AG09309 (cell line): ENCODE results near the gene SLC10A7.

Experiments
- DNase-seq: peaks from one replicate; pipeline ENCODE4 v3.0.0-alpha.2; 2010; ENCODE audit warnings: low read depth
- H3K4me3 ChIP-seq: 2 replicates; pipeline ENCODE4 v1.5.1; 2011; ENCODE audit warnings: mild to moderate bottlenecking, low read depth, low read length, moderate library complexity; ENCODE audit not compliant: control insufficient read depth
- TF ChIP-seq, protein P1 (sequence below): IDR thresholded peaks from 2 replicates; pipeline ENCODE4 v1.5.1; 2011; ENCODE audit warnings: mild to moderate bottlenecking, low read depth, low read length, inconsistent platforms; ENCODE audit not compliant: insufficient read depth, control insufficient read depth; ENCODE audit errors: missing control alignments

SLC10A7 gene

DNA sequence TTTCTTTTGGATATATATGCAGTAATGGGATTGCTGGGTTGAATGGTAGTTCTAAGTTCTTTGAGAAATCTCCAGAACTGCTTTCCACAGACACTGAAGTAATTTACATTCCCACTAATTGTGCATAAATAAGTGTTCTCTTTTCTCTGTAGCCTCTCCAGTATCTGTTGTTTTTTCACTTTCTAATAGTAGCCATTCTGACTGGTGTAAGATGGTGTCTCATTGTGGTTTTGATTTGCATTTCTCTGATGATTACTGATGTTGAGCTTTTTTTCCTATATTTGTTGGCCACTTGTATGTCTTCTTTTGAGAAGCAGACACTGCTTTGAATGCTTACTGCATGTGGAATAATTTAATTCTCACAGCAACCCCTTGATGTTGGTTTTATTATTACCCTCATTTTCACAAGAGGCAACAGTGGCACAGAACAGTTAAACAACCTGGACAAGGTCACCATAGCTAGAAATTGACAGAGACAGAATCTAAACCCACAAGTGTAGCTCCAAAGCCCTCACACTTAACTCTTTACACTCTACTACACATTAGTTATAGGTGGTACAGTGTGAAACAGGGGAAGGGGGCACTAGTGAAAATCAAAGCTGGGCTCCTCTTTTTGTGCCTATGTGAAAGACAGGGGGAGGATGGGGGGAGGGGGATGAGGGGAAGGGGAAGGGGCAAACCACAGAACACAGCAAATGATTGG lies 211.3 kb downstream of the SLC10A7 start:
- no peak overlapping the region for H3K4me3 ChIP-seq
- DNase-seq = no peak
- TF ChIP-seq, protein P1, sequence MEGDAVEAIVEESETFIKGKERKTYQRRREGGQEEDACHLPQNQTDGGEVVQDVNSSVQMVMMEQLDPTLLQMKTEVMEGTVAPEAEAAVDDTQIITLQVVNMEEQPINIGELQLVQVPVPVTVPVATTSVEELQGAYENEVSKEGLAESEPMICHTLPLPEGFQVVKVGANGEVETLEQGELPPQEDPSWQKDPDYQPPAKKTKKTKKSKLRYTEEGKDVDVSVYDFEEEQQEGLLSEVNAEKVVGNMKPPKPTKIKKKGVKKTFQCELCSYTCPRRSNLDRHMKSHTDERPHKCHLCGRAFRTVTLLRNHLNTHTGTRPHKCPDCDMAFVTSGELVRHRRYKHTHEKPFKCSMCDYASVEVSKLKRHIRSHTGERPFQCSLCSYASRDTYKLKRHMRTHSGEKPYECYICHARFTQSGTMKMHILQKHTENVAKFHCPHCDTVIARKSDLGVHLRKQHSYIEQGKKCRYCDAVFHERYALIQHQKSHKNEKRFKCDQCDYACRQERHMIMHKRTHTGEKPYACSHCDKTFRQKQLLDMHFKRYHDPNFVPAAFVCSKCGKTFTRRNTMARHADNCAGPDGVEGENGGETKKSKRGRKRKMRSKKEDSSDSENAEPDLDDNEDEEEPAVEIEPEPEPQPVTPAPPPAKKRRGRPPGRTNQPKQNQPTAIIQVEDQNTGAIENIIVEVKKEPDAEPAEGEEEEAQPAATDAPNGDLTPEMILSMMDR = no peak

DNA sequence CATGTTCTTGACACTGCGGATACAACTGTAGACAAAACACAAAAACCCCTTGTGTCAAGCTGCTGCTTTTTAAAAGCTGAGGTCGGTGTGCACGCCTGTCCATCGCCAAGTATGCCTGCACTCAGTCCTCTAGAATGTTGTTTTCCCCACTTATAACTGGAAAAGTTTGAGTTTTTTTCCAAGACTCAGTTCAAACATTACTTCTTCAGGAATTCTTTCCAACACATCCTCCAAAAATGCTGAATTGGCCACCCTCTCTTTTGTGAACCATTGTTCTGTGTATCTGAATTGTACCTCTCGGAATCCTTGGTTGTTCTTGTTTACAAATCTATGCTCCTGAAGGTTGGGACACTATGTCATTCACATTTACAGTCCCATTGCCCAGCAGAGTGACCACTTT lies 212.8 kb downstream of the SLC10A7 start:
- no peak overlapping the region for H3K4me3 ChIP-seq
- no peak for DNase-seq
- TF ChIP-seq, protein P1 = no peak

DNA sequence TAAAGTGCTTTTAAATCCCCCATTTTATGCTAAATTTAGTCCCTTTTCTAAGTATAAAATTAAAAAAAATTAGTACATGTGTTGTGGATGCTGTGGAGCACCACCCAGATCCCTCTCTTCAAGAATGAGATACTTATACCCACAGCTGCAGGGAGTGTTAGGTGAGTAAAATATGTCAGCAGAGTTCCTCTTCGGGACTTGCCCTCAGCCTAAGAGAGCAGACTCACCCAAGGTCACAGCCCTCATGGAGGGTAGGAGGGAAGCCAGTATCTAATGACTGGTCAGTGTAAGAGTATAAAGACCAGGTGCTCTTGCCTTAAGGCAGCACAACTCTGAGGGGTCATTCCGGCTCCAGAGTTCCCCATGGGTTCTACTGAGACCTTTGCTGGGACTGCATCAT lies 218.9 kb downstream of the SLC10A7 start:
- TF ChIP-seq, protein P1 = no peak
- H3K4me3 ChIP-seq = no peak overlapping the region
- no peak for DNase-seq

DNA sequence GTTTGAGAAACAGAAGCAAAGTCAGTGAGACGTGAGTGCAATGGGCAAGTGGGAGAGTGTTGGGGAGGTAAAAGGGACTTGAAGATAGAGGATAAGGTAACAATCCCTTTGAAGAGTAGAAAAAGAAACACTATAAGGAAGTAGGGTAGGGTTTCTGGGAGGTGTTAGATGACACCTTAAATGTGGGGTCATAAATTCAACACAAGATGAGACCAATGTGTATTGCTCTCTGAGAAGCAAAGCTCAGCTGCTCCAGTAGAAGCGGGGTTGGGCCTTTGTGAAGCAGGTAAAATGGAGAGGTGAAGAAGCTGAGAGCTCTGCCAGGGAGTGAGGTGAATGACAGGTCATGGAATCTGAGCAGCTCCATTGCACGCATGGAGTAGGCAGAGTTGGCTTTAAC lies 222.1 kb downstream of the SLC10A7 start:
- no peak overlapping the region for H3K4me3 ChIP-seq
- DNase-seq = no peak
- TF ChIP-seq, protein P1 = no peak

DNA sequence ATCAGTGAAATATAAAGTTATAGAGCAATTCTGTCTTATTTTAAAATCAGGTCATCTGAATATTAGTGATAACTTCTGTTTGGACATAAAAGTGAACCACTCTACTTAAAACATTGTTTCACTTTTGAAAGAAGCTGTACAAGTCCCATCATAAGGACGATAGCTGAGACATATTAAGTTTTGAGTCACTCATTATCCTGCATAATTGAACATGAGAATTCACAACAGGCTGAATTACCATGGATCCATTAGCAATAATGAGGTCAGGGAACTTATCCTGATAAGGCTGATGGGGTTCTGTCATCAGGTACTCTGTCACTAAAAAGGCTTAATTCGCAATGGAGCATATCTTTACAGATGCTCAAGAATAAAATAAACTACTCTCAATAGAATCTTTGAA lies 227.0 kb downstream of the SLC10A7 start:
- TF ChIP-seq, protein P1 = no peak
- DNase-seq = no peak
- H3K4me3 ChIP-seq = no peak overlapping the region

DNA sequence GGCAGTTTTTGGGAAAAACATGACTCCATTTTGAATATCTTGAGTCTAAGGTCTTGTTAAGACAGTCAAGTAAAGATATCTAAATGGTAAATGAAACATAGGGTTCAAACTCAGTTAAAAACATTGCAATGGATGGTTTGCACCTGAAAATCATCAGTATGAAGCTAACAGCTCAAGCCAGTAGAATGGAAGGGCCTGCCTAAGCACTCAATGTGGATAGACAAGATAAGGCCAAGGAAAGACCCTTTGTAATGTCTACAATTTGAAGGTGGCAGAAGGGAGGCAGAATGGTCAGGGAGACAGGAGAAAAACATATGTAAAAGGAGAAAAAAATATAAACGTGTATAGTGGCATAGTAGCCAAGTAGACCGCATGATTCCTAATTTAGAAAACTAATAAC lies 229.2 kb downstream of the SLC10A7 start:
- H3K4me3 ChIP-seq = no peak overlapping the region
- no peak for DNase-seq
- TF ChIP-seq, protein P1 = no peak

DNA sequence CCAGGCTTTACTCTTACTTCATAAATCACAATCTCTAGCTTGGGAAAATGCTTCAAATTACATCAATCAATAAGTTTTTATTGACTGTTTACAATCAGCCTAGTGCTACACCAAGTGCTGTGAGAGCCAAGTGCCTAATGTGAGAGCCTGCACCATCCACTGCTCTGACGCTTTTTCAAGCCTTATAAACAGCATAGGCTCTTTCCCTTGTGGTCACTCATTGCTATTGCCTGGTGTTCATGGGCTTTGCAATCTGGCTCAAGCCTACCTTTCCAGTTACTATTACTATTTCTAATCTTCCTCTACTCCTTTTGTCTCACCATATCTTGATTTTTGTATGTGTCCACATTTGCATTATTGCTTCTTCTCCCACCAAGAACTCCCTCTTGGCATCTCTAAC lies 230.4 kb downstream of the SLC10A7 start:
- TF ChIP-seq, protein P1 = no peak
- no peak overlapping the region for H3K4me3 ChIP-seq
- DNase-seq = no peak
